ENCODE data around the gene IL6ST.

DNA sequence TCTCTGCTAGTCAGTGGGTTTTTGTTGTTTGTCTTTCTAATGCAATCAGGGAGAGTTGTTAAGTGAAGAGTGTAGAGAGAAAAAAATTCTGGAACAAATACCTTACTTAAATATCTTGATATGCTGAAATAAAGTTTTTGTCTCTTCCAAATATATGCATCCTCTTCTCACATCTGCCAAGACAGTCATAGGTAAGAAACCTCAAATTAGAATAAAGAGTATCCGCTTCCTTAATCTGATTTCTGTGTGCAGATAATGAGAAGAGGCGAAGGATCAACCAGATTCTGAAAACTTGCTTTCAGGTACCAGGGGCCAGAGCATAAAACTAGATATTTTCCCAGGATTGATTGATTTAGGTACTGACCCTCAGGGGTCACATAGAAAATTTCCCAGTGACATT is 11.3 kb upstream of the IL6ST start:
- TF ChIP-seq, protein P1, sequence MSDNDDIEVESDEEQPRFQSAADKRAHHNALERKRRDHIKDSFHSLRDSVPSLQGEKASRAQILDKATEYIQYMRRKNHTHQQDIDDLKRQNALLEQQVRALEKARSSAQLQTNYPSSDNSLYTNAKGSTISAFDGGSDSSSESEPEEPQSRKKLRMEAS (IDR thresholded peaks at IDR 0.05) = no peak
- TF ChIP-seq EGR1 (IDR thresholded peaks at IDR 0.05) (no peak), RAD21 (IDR thresholded peaks at IDR 0.05; ENCODE audit: low read depth) (no peak), EP300 (IDR thresholded peaks at IDR 0.05; ENCODE audit: borderline replicate concordance) (no peak)

Measured in Ishikawa (cell line).